Transverse colon (tissue), 3 donors: ENCODE measurements around the gene PCDHB10.
"Not testable (repeated sequence)": the region's sequence is repeated elsewhere in the genome, so short reads cannot be mapped to it uniquely, and the experiment has no call there.

Experiments
- CTCF ChIP-seq, 5 experiments: fragments of 200-600 bp in 3 of 5; fragments of 450-650 bp in 2 of 5; sonication (generic) in 3 of 5; IDR thresholded peaks; 1 replicate in 2 of 5; 2 replicates in 3 of 5; pipeline ENCODE4 v1.5.1; 2016 to 2017; ENCODE audit warnings: antibody characterized with exemption in 5 of 5, inconsistent platforms in 3 of 5, mild to moderate bottlenecking in 2 of 5, moderate library complexity in 1 of 5
- EP300 ChIP-seq: sonication (generic); formaldehyde crosslinking; IDR thresholded peaks from one replicate; pipeline ENCODE4 v1.6.1; 2017; ENCODE audit warnings: antibody characterized with exemption, low read depth

- not testable (repeated sequence) for TF ChIP-seq EP300; CTCF (IDR thresholded peaks at IDR 0.05)
Measured at GRCh38 chr5:141157356-141157755, 34.8 kb upstream of the PCDHB10 start.
